ENCODE results near the gene MS4A1. TPM values are rescaled to one million over a fixed set of nuclear protein-coding genes. Genes with fewer than 3 reads are reported as not detected.

Gene MS4A1
- polyA plus RNA-seq (2012; ENCODE audit: insufficient read length, low read depth), result not detected

- TF ChIP-seq SIN3A (IDR thresholded peaks at IDR 0.05; ENCODE audit: borderline replicate concordance, insufficient read depth, low read length) (no peak), TAF1 (IDR thresholded peaks at IDR 0.05; ENCODE audit: borderline replicate concordance, insufficient read depth, low read length) (no peak), POLR2AphosphoS5 (IDR thresholded peaks at IDR 0.05; ENCODE audit: low read depth, low read length) (no peak), FOXP2 (optimal IDR thresholded peaks at IDR 0.05; ENCODE audit: borderline replicate concordance, extremely low read depth, extremely low read length, insufficient read depth) (no peak)
- TF ChIP-seq, protein P1, sequence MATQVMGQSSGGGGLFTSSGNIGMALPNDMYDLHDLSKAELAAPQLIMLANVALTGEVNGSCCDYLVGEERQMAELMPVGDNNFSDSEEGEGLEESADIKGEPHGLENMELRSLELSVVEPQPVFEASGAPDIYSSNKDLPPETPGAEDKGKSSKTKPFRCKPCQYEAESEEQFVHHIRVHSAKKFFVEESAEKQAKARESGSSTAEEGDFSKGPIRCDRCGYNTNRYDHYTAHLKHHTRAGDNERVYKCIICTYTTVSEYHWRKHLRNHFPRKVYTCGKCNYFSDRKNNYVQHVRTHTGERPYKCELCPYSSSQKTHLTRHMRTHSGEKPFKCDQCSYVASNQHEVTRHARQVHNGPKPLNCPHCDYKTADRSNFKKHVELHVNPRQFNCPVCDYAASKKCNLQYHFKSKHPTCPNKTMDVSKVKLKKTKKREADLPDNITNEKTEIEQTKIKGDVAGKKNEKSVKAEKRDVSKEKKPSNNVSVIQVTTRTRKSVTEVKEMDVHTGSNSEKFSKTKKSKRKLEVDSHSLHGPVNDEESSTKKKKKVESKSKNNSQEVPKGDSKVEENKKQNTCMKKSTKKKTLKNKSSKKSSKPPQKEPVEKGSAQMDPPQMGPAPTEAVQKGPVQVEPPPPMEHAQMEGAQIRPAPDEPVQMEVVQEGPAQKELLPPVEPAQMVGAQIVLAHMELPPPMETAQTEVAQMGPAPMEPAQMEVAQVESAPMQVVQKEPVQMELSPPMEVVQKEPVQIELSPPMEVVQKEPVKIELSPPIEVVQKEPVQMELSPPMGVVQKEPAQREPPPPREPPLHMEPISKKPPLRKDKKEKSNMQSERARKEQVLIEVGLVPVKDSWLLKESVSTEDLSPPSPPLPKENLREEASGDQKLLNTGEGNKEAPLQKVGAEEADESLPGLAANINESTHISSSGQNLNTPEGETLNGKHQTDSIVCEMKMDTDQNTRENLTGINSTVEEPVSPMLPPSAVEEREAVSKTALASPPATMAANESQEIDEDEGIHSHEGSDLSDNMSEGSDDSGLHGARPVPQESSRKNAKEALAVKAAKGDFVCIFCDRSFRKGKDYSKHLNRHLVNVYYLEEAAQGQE (IDR thresholded peaks at IDR 0.05; ENCODE audit: insufficient read depth in 1 of 2, low read depth in 2 of 2, low read length in 2 of 2), result no peak
Measured at GRCh38 chr11:60455531-60456042, at the start of gene MS4A1. TSS of gene MS4A1 (plus strand) at chr11:60455847. CDS start at chr11:60462375, 6,528 bp downstream.

DNA sequence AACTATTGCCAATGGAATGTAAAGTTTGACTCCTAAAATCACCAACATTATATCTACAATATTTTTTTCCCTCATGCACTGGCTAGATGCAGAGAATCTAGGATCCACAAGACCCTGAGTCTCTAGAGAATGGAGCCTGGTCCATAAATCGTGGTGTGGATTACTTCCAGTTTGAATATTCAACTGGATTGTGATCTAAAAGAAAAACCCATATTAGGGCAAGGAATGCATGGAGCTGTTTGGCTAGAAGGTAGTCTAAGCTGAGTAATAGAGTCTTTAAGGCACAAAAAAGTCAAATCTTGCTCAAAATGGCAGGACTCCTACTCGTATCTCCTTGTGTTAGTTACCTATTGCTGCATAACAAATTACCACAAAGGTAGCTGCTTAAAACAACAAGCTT is 35.6 kb upstream of the MS4A1 start:
- TF ChIP-seq, protein P1 (IDR thresholded peaks at IDR 0.05; ENCODE audit: insufficient read depth in 1 of 2, low read depth in 2 of 2, low read length in 2 of 2), result no peak
- TF ChIP-seq SIN3A (IDR thresholded peaks at IDR 0.05; ENCODE audit: borderline replicate concordance, insufficient read depth, low read length) (no peak), FOXP2 (optimal IDR thresholded peaks at IDR 0.05; ENCODE audit: borderline replicate concordance, extremely low read depth, extremely low read length, insufficient read depth) (no peak), POLR2AphosphoS5 (IDR thresholded peaks at IDR 0.05; ENCODE audit: low read depth, low read length) (no peak), TAF1 (IDR thresholded peaks at IDR 0.05; ENCODE audit: borderline replicate concordance, insufficient read depth, low read length) (no peak)

- TF ChIP-seq POLR2AphosphoS5 (IDR thresholded peaks at IDR 0.05; ENCODE audit: low read depth, low read length) (no peak), SIN3A (IDR thresholded peaks at IDR 0.05; ENCODE audit: borderline replicate concordance, insufficient read depth, low read length) (no peak), FOXP2 (optimal IDR thresholded peaks at IDR 0.05; ENCODE audit: borderline replicate concordance, extremely low read depth, extremely low read length, insufficient read depth) (no peak), TAF1 (IDR thresholded peaks at IDR 0.05; ENCODE audit: borderline replicate concordance, insufficient read depth, low read length) (no peak)
- TF ChIP-seq, protein P1 (IDR thresholded peaks at IDR 0.05; ENCODE audit: insufficient read depth in 1 of 2, low read depth in 2 of 2, low read length in 2 of 2), result no peak
Measured at GRCh38 chr11:60422609-60423008, 33.0 kb upstream of the MS4A1 start.

DNA sequence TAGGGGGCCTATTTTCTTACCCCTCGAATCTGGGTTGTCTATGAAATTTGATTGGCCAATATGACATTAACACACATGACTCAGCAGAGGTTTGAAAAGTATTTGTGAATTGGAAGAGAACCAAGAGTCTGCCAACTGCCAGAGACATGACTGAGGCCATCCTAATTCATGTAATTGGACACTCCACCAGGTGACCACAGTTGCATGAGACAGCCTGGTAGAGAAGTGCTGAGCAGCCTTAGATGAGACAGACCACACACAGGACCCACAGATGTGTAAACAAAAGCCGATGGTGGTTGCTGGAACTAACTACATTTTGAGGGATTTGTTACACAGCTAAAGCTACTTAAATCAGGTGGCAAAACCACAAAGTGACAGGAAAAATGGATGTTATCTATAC is 27.1 kb upstream of the MS4A1 start:
- no peak for TF ChIP-seq SIN3A (IDR thresholded peaks at IDR 0.05; ENCODE audit: borderline replicate concordance, insufficient read depth, low read length)
- TF ChIP-seq TAF1 (IDR thresholded peaks at IDR 0.05; ENCODE audit: borderline replicate concordance, insufficient read depth, low read length), result no peak
- no peak for TF ChIP-seq FOXP2 (optimal IDR thresholded peaks at IDR 0.05; ENCODE audit: borderline replicate concordance, extremely low read depth, extremely low read length, insufficient read depth)
- TF ChIP-seq POLR2AphosphoS5 (IDR thresholded peaks at IDR 0.05; ENCODE audit: low read depth, low read length), result no peak

DNA sequence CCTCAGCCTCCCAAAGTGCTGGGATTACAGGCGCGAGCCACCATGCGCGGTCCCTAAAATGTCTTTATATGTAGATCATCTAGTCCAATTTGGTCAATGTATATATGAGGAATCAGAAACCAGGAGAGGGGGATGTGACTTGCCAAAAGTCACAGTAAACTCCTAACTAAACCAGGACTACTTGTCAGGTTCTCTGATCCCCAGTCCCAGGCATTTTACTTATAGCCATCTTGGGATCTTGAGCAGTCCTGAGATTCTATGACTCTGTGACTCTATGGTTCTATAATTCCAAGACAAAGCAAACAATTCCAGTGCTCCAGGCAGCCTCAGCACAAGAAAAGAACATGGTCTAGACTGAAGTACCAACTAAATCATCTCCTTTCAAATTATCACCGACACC is 26.4 kb upstream of the MS4A1 start, which contains the start of gene MS4A5:
TSS of gene MS4A5 (plus strand) at position 301 of the 400 bp plus-strand sequence. CDS start 103 bp downstream, outside the sequence.
- TF ChIP-seq, protein P1 (IDR thresholded peaks at IDR 0.05; ENCODE audit: insufficient read depth in 1 of 2, low read depth in 2 of 2, low read length in 2 of 2), result no peak
- TF ChIP-seq POLR2AphosphoS5 (IDR thresholded peaks at IDR 0.05; ENCODE audit: low read depth, low read length) (no peak), SIN3A (IDR thresholded peaks at IDR 0.05; ENCODE audit: borderline replicate concordance, insufficient read depth, low read length) (no peak), FOXP2 (optimal IDR thresholded peaks at IDR 0.05; ENCODE audit: borderline replicate concordance, extremely low read depth, extremely low read length, insufficient read depth) (no peak), TAF1 (IDR thresholded peaks at IDR 0.05; ENCODE audit: borderline replicate concordance, insufficient read depth, low read length) (no peak)
